COLO668 (cell line): ENCODE data around the gene TRIP11.

Source experiments
- DNase-seq: peaks from one replicate; lab custom pipeline; 2025; ENCODE audit not compliant: unreplicated experiment; lab: John Stamatoyannopoulos, UW

The TRIP11 gene

GRCh38 chr14:91926131-91926890 lies 113.5 kb downstream of the TRIP11 start:
- no peak for DNase-seq

- DNase-seq, result no peak
Measured at GRCh38 chr14:91925727-91926121, 114.1 kb downstream of the TRIP11 start.

GRCh38 chr14:91925001-91925726 lies 114.7 kb downstream of the TRIP11 start:
- DNase-seq, result no peak

- DNase-seq, result no peak
Measured at GRCh38 chr14:91920526-91920925, 119.3 kb downstream of the TRIP11 start.

GRCh38 chr14:91919814-91920213 lies 120.0 kb downstream of the TRIP11 start:
- DNase-seq, result no peak

GRCh38 chr14:91918186-91918883 lies 121.5 kb downstream of the TRIP11 start:
- no peak for DNase-seq
